ENCODE data around the gene CYP4F11.

- TF ChIP-seq POLR2AphosphoS5 (IDR thresholded peaks at IDR 0.05; ENCODE audit: low read depth) (no peak), EZH2phosphoT487 (IDR thresholded peaks at IDR 0.05; ENCODE audit: unreplicated experiment) (no peak), REST (IDR thresholded peaks at IDR 0.05; ENCODE audit: unreplicated experiment) (no peak), JUNB (IDR thresholded peaks at IDR 0.05; ENCODE audit: unreplicated experiment) (no peak), ZNF114 (CRISPR knock-in tag; IDR thresholded peaks at IDR 0.05) (no peak), EZH2 (IDR thresholded peaks at IDR 0.05; ENCODE audit: low read depth, unreplicated experiment) (no peak), CREB1 (CRISPR knock-in tag; IDR thresholded peaks at IDR 0.05; ENCODE audit: low read depth) (no peak), NANOG (IDR thresholded peaks at IDR 0.05; ENCODE audit: borderline replicate concordance) (no peak), STAT1 (IDR thresholded peaks at IDR 0.05; ENCODE audit: unreplicated experiment) (no peak)
- TF ChIP-seq, protein P1, sequence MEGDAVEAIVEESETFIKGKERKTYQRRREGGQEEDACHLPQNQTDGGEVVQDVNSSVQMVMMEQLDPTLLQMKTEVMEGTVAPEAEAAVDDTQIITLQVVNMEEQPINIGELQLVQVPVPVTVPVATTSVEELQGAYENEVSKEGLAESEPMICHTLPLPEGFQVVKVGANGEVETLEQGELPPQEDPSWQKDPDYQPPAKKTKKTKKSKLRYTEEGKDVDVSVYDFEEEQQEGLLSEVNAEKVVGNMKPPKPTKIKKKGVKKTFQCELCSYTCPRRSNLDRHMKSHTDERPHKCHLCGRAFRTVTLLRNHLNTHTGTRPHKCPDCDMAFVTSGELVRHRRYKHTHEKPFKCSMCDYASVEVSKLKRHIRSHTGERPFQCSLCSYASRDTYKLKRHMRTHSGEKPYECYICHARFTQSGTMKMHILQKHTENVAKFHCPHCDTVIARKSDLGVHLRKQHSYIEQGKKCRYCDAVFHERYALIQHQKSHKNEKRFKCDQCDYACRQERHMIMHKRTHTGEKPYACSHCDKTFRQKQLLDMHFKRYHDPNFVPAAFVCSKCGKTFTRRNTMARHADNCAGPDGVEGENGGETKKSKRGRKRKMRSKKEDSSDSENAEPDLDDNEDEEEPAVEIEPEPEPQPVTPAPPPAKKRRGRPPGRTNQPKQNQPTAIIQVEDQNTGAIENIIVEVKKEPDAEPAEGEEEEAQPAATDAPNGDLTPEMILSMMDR (conservative IDR thresholded peaks at IDR 0.05; ENCODE audit: low read depth in 2 of 2) = no peak
- TF ChIP-seq, protein P2, sequence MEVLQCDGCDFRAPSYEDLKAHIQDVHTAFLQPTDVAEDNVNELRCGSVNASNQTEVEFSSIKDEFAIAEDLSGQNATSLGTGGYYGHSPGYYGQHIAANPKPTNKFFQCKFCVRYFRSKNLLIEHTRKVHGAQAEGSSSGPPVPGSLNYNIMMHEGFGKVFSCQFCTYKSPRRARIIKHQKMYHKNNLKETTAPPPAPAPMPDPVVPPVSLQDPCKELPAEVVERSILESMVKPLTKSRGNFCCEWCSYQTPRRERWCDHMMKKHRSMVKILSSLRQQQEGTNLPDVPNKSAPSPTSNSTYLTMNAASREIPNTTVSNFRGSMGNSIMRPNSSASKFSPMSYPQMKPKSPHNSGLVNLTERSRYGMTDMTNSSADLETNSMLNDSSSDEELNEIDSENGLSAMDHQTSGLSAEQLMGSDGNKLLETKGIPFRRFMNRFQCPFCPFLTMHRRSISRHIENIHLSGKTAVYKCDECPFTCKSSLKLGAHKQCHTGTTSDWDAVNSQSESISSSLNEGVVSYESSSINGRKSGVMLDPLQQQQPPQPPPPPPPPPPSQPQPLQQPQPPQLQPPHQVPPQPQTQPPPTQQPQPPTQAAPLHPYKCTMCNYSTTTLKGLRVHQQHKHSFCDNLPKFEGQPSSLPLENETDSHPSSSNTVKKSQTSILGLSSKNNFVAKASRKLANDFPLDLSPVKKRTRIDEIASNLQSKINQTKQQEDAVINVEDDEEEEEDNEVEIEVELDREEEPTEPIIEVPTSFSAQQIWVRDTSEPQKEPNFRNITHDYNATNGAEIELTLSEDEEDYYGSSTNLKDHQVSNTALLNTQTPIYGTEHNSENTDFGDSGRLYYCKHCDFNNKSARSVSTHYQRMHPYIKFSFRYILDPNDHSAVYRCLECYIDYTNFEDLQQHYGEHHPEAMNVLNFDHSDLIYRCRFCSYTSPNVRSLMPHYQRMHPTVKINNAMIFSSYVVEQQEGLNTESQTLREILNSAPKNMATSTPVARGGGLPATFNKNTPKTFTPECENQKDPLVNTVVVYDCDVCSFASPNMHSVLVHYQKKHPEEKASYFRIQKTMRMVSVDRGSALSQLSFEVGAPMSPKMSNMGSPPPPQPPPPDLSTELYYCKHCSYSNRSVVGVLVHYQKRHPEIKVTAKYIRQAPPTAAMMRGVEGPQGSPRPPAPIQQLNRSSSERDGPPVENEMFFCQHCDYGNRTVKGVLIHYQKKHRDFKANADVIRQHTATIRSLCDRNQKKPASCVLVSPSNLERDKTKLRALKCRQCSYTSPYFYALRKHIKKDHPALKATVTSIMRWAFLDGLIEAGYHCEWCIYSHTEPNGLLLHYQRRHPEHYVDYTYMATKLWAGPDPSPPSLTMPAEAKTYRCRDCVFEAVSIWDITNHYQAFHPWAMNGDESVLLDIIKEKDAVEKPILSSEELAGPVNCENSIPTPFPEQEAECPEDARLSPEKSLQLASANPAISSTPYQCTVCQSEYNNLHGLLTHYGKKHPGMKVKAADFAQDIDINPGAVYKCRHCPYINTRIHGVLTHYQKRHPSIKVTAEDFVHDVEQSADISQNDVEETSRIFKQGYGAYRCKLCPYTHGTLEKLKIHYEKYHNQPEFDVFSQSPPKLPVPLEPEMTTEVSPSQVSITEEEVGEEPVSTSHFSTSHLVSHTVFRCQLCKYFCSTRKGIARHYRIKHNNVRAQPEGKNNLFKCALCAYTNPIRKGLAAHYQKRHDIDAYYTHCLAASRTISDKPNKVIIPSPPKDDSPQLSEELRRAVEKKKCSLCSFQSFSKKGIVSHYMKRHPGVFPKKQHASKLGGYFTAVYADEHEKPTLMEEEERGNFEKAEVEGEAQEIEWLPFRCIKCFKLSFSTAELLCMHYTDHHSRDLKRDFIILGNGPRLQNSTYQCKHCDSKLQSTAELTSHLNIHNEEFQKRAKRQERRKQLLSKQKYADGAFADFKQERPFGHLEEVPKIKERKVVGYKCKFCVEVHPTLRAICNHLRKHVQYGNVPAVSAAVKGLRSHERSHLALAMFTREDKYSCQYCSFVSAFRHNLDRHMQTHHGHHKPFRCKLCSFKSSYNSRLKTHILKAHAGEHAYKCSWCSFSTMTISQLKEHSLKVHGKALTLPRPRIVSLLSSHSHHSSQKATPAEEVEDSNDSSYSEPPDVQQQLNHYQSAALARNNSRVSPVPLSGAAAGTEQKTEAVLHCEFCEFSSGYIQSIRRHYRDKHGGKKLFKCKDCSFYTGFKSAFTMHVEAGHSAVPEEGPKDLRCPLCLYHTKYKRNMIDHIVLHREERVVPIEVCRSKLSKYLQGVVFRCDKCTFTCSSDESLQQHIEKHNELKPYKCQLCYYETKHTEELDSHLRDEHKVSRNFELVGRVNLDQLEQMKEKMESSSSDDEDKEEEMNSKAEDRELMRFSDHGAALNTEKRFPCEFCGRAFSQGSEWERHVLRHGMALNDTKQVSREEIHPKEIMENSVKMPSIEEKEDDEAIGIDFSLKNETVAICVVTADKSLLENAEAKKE (CRISPR knock-in tag; IDR thresholded peaks at IDR 0.05) = no peak
- TF ChIP-seq, protein P3, sequence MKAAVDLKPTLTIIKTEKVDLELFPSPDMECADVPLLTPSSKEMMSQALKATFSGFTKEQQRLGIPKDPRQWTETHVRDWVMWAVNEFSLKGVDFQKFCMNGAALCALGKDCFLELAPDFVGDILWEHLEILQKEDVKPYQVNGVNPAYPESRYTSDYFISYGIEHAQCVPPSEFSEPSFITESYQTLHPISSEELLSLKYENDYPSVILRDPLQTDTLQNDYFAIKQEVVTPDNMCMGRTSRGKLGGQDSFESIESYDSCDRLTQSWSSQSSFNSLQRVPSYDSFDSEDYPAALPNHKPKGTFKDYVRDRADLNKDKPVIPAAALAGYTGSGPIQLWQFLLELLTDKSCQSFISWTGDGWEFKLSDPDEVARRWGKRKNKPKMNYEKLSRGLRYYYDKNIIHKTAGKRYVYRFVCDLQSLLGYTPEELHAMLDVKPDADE (IDR thresholded peaks at IDR 0.05) = no peak
These were observed 10.6 kb downstream of the CYP4F11 start for GRCh38 chr19:15923702-15924101.

All from GM23338 (cell line).